ENCODE data around the gene RHOT2. TPM values are rescaled to one million over a fixed set of nuclear protein-coding genes. Genes with fewer than 3 reads are reported as not detected.

The RHOT2 gene
- total RNA-seq = 10 to 100 TPM; 38.8 to 86.9 (median 61.5) TPM

DNA sequence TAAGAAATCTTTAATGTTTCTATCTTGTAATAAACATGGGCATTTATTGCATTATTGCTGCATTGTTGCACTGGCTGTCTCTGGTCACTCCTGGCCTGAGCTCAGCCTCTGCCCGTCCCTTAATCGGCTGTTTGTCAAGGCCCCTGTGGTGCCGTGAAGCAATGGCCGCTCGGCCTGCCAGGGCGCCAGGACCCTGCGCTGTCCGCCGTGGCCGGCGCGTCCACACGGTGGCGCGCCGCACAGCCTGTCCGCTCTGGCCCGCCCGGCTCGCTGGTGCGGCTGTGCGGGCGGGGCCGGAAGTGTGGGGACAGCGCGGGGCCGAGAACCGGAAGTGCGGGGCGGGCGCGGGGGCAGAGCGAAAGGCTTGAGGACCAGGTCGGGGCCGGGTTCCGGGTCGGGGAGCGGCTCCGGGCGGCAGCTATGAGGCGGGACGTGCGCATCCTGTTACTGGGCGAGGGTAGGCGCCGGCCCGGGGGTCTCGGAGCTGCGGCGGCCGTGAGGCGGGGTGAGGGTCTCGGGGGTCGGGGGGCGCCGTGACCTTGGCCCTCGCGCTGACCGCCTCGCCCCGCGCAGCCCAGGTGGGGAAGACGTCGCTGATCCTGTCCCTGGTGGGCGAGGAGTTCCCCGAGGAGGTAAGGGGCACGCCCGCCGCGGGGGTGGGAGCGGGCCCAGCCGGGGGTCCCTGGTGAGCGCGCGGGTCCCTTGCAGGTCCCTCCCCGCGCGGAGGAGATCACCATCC, at the start of gene RHOT2:
RHOT2 (plus strand) TSS at position 353 of the 739 bp plus-strand sequence; CDS start at position 421, 68 bp downstream.
- peak in 2 of 3 donors; percentile 82 to 91 for TF ChIP-seq CTCF (IDR thresholded peaks at IDR 0.05)
- ATAC-seq (ENCODE audit: low FRiP score) = peak; percentile 91
- peak; percentile 74 for DNase-seq (ENCODE audit: low spot score)

DNA sequence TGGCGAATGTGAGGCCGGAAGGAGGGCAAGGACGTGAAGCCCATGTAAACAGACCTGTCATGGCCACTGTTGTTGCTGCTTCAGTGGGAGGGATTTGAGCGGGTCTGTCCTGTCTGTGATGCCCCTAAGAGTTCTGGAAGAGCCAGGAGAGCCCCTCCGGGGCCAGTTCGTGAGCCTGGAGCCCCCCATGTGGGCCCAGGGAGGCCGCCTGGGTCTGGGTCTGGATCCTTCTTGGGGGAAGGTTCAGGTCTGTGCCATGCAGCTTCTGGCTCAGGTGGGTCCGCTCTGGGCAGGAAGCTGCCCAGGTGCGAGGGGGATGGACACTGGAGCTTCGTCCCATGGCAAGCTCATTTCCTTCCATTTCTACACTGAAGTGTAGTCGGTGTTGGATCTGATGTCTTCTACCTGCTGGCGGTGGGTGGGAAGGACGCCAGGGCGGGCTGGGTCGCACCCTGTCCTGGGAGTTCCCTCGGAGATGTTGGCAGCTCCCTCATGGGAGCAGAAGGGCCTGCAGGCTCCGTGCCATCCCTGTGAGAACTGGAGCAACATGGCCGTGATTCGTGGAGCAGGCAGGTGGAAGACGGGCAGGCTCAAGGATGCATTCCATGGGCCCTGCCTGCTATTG, 48.3 kb upstream of the RHOT2 start:
- no peak for TF ChIP-seq CTCF (IDR thresholded peaks at IDR 0.05)
- ATAC-seq (ENCODE audit: low FRiP score) = no peak
- no peak for DNase-seq (ENCODE audit: low spot score)

GRCh38 chr16:620700-621525, 47.0 kb upstream of the RHOT2 start:
- no peak for TF ChIP-seq CTCF (IDR thresholded peaks at IDR 0.05)
- ATAC-seq (ENCODE audit: low FRiP score) (no peak), DNase-seq (ENCODE audit: low spot score) (no peak)

GRCh38 chr16:621526-622105, 46.3 kb upstream of the RHOT2 start:
- no peak for DNase-seq (ENCODE audit: low spot score)
- TF ChIP-seq CTCF (IDR thresholded peaks at IDR 0.05) = no peak
- peak; percentile 20 for ATAC-seq (ENCODE audit: low FRiP score)

GRCh38 chr16:622920-623280, 45.0 kb upstream of the RHOT2 start:
- TF ChIP-seq CTCF (IDR thresholded peaks at IDR 0.05) = no peak
- DNase-seq (ENCODE audit: low spot score) (no peak), ATAC-seq (ENCODE audit: low FRiP score) (no peak)

GRCh38 chr16:624526-625070, 43.3 kb upstream of the RHOT2 start:
- ATAC-seq (ENCODE audit: low FRiP score) (no peak), DNase-seq (ENCODE audit: low spot score) (no peak)
- TF ChIP-seq CTCF (IDR thresholded peaks at IDR 0.05) = no peak
